SJSA1 (cell line): ENCODE results near the gene CACNA2D1. TPM values are rescaled to one million over a fixed set of nuclear protein-coding genes. Genes with fewer than 3 reads are reported as not detected.

Experiments used
- DNase-seq, 2 experiments: peaks; one replicate each; pipeline ENCODE4 v3.0.0-alpha.2; 2015 to 2020; ENCODE audit warnings: low spot score in 2 of 2, low read depth in 1 of 2
- H3K27ac ChIP-seq: fragments of 250-450 bp; sonication (Bioruptor Pico); 2 replicates; pipeline ENCODE4 v1.5.1; 2020; ENCODE audit warnings: mild to moderate bottlenecking, moderate library complexity
- H3K27me3 ChIP-seq: fragments of 250-450 bp; sonication (Bioruptor Pico); replicated peaks from 2 replicates; pipeline ENCODE4 v1.5.1; 2020; ENCODE audit warnings: mild to moderate bottlenecking, moderate library complexity
- H3K36me3 ChIP-seq: fragments of 250-450 bp; sonication (Bioruptor Pico); 2 replicates; pipeline ENCODE4 v1.5.1; 2020; ENCODE audit warnings: mild to moderate bottlenecking
- H3K4me1 ChIP-seq: fragments of 250-450 bp; sonication (Bioruptor Pico); replicated peaks from 2 replicates; pipeline ENCODE4 v1.6.1; 2021; ENCODE audit warnings: mild to moderate bottlenecking
- H3K4me3 ChIP-seq: fragments of 250-450 bp; sonication (Bioruptor Pico); 2 replicates; pipeline ENCODE4 v1.5.1; 2020; ENCODE audit warnings: mild to moderate bottlenecking
- H3K9me3 ChIP-seq: fragments of 250-450 bp; sonication (Bioruptor Pico); replicated peaks from 2 replicates; pipeline ENCODE4 v1.5.1; 2020; ENCODE audit warnings: mild to moderate bottlenecking
- total RNA-seq: library from RNA; depleted of rRNA; stranded (reverse); fragments of >200 nt; shearing (Covaris generic); gene quantifications from 2 replicates; pipeline ENCODE4 v1.2.3, GENCODE V29; 2014

Gene CACNA2D1
- total RNA-seq, 1 experiment from 2014 or later = 31.6 TPM

GRCh38 chr7:82080254-82080927 lies 363.2 kb downstream of the CACNA2D1 start:
- Histone ChIP-seq H3K4me1 (no peaks in the 10 kb centered on the region), H3K27ac (no peak overlapping the region), H3K9me3 (no peaks in the 10 kb centered on the region), H3K27me3 (no peaks in the 10 kb centered on the region), H3K36me3 (no peaks in the 10 kb centered on the region), H3K4me3 (no peak overlapping the region)
- DNase-seq = no peak

- Histone ChIP-seq H3K27ac (no peak overlapping the region), H3K9me3 (no peaks in the 10 kb centered on the region), H3K27me3 (no peaks in the 10 kb centered on the region), H3K4me1 (no peaks in the 10 kb centered on the region), H3K4me3 (no peak overlapping the region), H3K36me3 (no peaks in the 10 kb centered on the region)
- DNase-seq = no peak
Observed at GRCh38 chr7:82079527-82079926, 364.1 kb downstream of the CACNA2D1 start.

- DNase-seq = no peak
- Histone ChIP-seq H3K4me3 (no peak overlapping the region), H3K27me3 (no peaks in the 10 kb centered on the region), H3K4me1 (no peaks in the 10 kb centered on the region), H3K9me3 (no peaks in the 10 kb centered on the region), H3K27ac (no peak overlapping the region), H3K36me3 (no peaks in the 10 kb centered on the region)
Observed at GRCh38 chr7:82078807-82079206, 364.8 kb downstream of the CACNA2D1 start.

- Histone ChIP-seq H3K4me1 (no peaks in the 10 kb centered on the region), H3K4me3 (no peak overlapping the region), H3K9me3 (no peaks in the 10 kb centered on the region), H3K36me3 (no peaks in the 10 kb centered on the region), H3K27me3 (no peaks in the 10 kb centered on the region), H3K27ac (no peak overlapping the region)
- no peak for DNase-seq
Observed at GRCh38 chr7:82071468-82071867, 372.1 kb downstream of the CACNA2D1 start.

GRCh38 chr7:82067628-82068264 lies 375.8 kb downstream of the CACNA2D1 start:
- no peaks in the 10 kb centered on the region for H3K27me3 ChIP-seq
- H3K4me3 ChIP-seq = no peak overlapping the region
- H3K4me1 ChIP-seq = no peaks in the 10 kb centered on the region
- H3K27ac ChIP-seq = no peak overlapping the region
- no peak for DNase-seq
- no peaks in the 10 kb centered on the region for H3K9me3 ChIP-seq
- no peaks in the 10 kb centered on the region for H3K36me3 ChIP-seq

GRCh38 chr7:82057476-82057875 lies 386.1 kb downstream of the CACNA2D1 start:
- H3K4me1 ChIP-seq = no peaks in the 10 kb centered on the region
- H3K36me3 ChIP-seq = peaks cover 9% of the 10 kb centered on the region; the same call in 1 of the 2 replicates
- DNase-seq = no peak
- H3K4me3 ChIP-seq = no peak overlapping the region
- H3K27ac ChIP-seq = no peak overlapping the region
- H3K27me3 ChIP-seq = no peaks in the 10 kb centered on the region
- no peaks in the 10 kb centered on the region for H3K9me3 ChIP-seq

- Histone ChIP-seq H3K4me3 (no peak overlapping the region), H3K36me3 (peaks cover 9% of the 10 kb centered on the region; the same call in 1 of the 2 replicates), H3K9me3 (no peaks in the 10 kb centered on the region), H3K27me3 (no peaks in the 10 kb centered on the region), H3K27ac (no peak overlapping the region), H3K4me1 (peaks cover 7% of the 10 kb centered on the region)
- DNase-seq = no peak
Observed at GRCh38 chr7:82056282-82056681, 387.3 kb downstream of the CACNA2D1 start.

- no peak overlapping the region for H3K4me3 ChIP-seq
- peaks cover 24% of the 10 kb centered on the region for H3K4me1 ChIP-seq
- no peak overlapping the region for H3K27ac ChIP-seq
- DNase-seq = no peak
- peaks cover 9% of the 10 kb centered on the region; the same call in 1 of the 2 replicates for H3K36me3 ChIP-seq
- no peaks in the 10 kb centered on the region for H3K27me3 ChIP-seq
- H3K9me3 ChIP-seq = no peaks in the 10 kb centered on the region
Observed at GRCh38 chr7:82054544-82054943, 389.0 kb downstream of the CACNA2D1 start.

- Histone ChIP-seq H3K9me3 (no peaks in the 10 kb centered on the region), H3K27me3 (no peaks in the 10 kb centered on the region), H3K36me3 (peaks cover 4% of the 10 kb centered on the region; the same call in 1 of the 2 replicates), H3K4me3 (no peak overlapping the region), H3K4me1 (peaks cover 29% of the 10 kb centered on the region), H3K27ac (no peak overlapping the region)
- no peak for DNase-seq
Observed at GRCh38 chr7:82053453-82054032, 390.0 kb downstream of the CACNA2D1 start.

GRCh38 chr7:82051601-82052000 lies 392.0 kb downstream of the CACNA2D1 start:
- Histone ChIP-seq H3K9me3 (no peaks in the 10 kb centered on the region), H3K27ac (0 out of 2 replicates have a peak overlapping the region, but pooled peaks have one; percentile 8), H3K36me3 (peaks cover 4% of the 10 kb centered on the region; the same call in 1 of the 2 replicates), H3K4me1 (peaks cover 29% of the 10 kb centered on the region), H3K27me3 (no peaks in the 10 kb centered on the region), H3K4me3 (no peak overlapping the region)
- DNase-seq = no peak

GRCh38 chr7:82050792-82051191 lies 392.8 kb downstream of the CACNA2D1 start:
- Histone ChIP-seq H3K27ac (peak overlapping the region; percentile 59), H3K4me3 (no peak overlapping the region), H3K36me3 (no peaks in the 10 kb centered on the region), H3K27me3 (no peaks in the 10 kb centered on the region), H3K4me1 (peaks cover 29% of the 10 kb centered on the region), H3K9me3 (no peaks in the 10 kb centered on the region)
- DNase-seq = peak in 1 of 2 experiments; percentile 20

- H3K27ac ChIP-seq = peak overlapping the region; percentile 59
- peaks cover 29% of the 10 kb centered on the region for H3K4me1 ChIP-seq
- no peaks in the 10 kb centered on the region for H3K36me3 ChIP-seq
- H3K4me3 ChIP-seq = no peak overlapping the region
- H3K27me3 ChIP-seq = no peaks in the 10 kb centered on the region
- DNase-seq = peak; percentile 54 to 80
- H3K9me3 ChIP-seq = no peaks in the 10 kb centered on the region
Observed at GRCh38 chr7:82049891-82050533, 393.6 kb downstream of the CACNA2D1 start.

GRCh38 chr7:82049442-82049841 lies 394.1 kb downstream of the CACNA2D1 start:
- DNase-seq = peak in 1 of 2 experiments; percentile 32
- H3K27ac ChIP-seq = peak overlapping the region; percentile 48
- H3K27me3 ChIP-seq = no peaks in the 10 kb centered on the region
- H3K36me3 ChIP-seq = no peaks in the 10 kb centered on the region
- no peak overlapping the region for H3K4me3 ChIP-seq
- H3K9me3 ChIP-seq = no peaks in the 10 kb centered on the region
- H3K4me1 ChIP-seq = peaks cover 29% of the 10 kb centered on the region
